ENCODE results near the gene CELA3B. TPM values are rescaled to one million over a fixed set of nuclear protein-coding genes. Genes with fewer than 3 reads are reported as not detected.
A peak's percentile ranks its signal among the peaks of the same experiment; 100 is the strongest.

The CELA3B gene
- total RNA-seq, 2 donors from 2014 or later, result not detected

- Histone ChIP-seq H3K36me3 (no peaks in the 10 kb centered on the region), H3K27ac (peak overlapping the region; percentile 79 to 82), H3K4me1 (replicated peaks) (peaks cover 6% of the 10 kb centered on the region), H3K27me3 (replicated peaks; ENCODE audit: insufficient read depth) (no peaks in the 10 kb centered on the region), H3K4me3 (peak overlapping the region; percentile 60 to 67), H3K9me3 (no peaks in the 10 kb centered on the region)
- intact Hi-C loops (cut with DNase I), result no loop called here
- 4% methylated on average over 24 of the region's 34 CpGs for WGBS
- TF ChIP-seq POLR2A (IDR thresholded peaks at IDR 0.05) (no peak), CTCF (IDR thresholded peaks at IDR 0.05) (no peak), POLR2AphosphoS5 (IDR thresholded peaks at IDR 0.05) (no peak)
- DNase-seq (ENCODE audit: low spot score), result no peak
Measured at GRCh38 chr1:21936366-21937031, 40.3 kb upstream of the CELA3B start.

- DNase-seq (ENCODE audit: low spot score), result no peak
- Histone ChIP-seq H3K4me3 (peak within 1 kb of the TSS; percentile 60 to 67), H3K27me3 (replicated peaks; ENCODE audit: insufficient read depth) (no peaks in the 10 kb centered on the region), H3K27ac (peak within 1 kb of the TSS; percentile 79 to 82), H3K36me3 (no peaks in the 10 kb centered on the region), H3K9me3 (no peaks in the 10 kb centered on the region), H3K4me1 (replicated peaks) (peaks cover 6% of the 10 kb centered on the region)
- intact Hi-C loops (cut with DNase I), result no loop called here
- WGBS, result no CpG with 5 or more reads among the region's 52 CpGs
- TF ChIP-seq CTCF (IDR thresholded peaks at IDR 0.05), result no peak
- no peak for TF ChIP-seq POLR2AphosphoS5 (IDR thresholded peaks at IDR 0.05)
Measured at GRCh38 chr1:21937034-21937371, 39.8 kb upstream of the CELA3B start, which contains the start of gene HSPG2. Gene HSPG2 (minus strand): TSS chr1:21937310. CDS start chr1:21937217, 93 bp downstream.

GRCh38 chr1:21937372-21938121, 39.3 kb upstream of the CELA3B start:
- H3K4me3 ChIP-seq, result peak overlapping the region; percentile 60 to 67
- TF ChIP-seq POLR2AphosphoS5 (IDR thresholded peaks at IDR 0.05), result peak; percentile 32
- no peak for TF ChIP-seq CTCF (IDR thresholded peaks at IDR 0.05)
- peak; percentile 82 for DNase-seq (ENCODE audit: low spot score)
- H3K27ac ChIP-seq, result peak overlapping the region; percentile 63 to 80
- H3K4me1 ChIP-seq (replicated peaks), result peaks cover 6% of the 10 kb centered on the region
- H3K36me3 ChIP-seq, result no peaks in the 10 kb centered on the region
- H3K27me3 ChIP-seq (replicated peaks; ENCODE audit: insufficient read depth), result no peaks in the 10 kb centered on the region
- no peaks in the 10 kb centered on the region for H3K9me3 ChIP-seq
- WGBS, result 10% methylated on average over 37 of the region's 69 CpGs
- intact Hi-C loops (cut with DNase I), result no loop called here

- no peak overlapping the region for H3K4me3 ChIP-seq
- H3K27me3 ChIP-seq (replicated peaks; ENCODE audit: insufficient read depth), result no peaks in the 10 kb centered on the region
- H3K27ac ChIP-seq, result peak overlapping the region; percentile 63 to 80
- H3K4me1 ChIP-seq (replicated peaks), result no peaks in the 10 kb centered on the region
- DNase-seq (ENCODE audit: low spot score), result no peak
- TF ChIP-seq POLR2AphosphoS5 (IDR thresholded peaks at IDR 0.05) (no peak), POLR2A (IDR thresholded peaks at IDR 0.05) (no peak), CTCF (IDR thresholded peaks at IDR 0.05) (no peak)
- intact Hi-C loops (cut with DNase I), result no loop called here
- no peaks in the 10 kb centered on the region for H3K36me3 ChIP-seq
- no peaks in the 10 kb centered on the region for H3K9me3 ChIP-seq
- WGBS, result 60% methylated on average over 11 of the region's 11 CpGs
Measured at GRCh38 chr1:21938732-21939538, 37.9 kb upstream of the CELA3B start.

All from prostate gland (tissue), 2 donors.